ENCODE results near the gene NOC3L. TPM values are rescaled to one million over a fixed set of nuclear protein-coding genes. Genes with fewer than 3 reads are reported as not detected.

NOC3L gene
- total RNA-seq, 1 donor from 2014 or later, result 9.3 TPM

- no peaks in the 10 kb centered on the region for H3K4me1 Mint-ChIP-seq (ENCODE audit: unreplicated experiment)
- no peak for TF ChIP-seq CTCF (IDR thresholded peaks at IDR 0.05; ENCODE audit: unreplicated experiment)
- H3K27me3 Mint-ChIP-seq (ENCODE audit: unreplicated experiment), result peaks cover 2% of the 10 kb centered on the region
- no peaks in the 10 kb centered on the region for H3K36me3 Mint-ChIP-seq (ENCODE audit: low read depth, unreplicated experiment)
- DNase-seq (ENCODE audit: low spot score), result no peak
- no peak overlapping the region for H3K4me3 Mint-ChIP-seq (ENCODE audit: unreplicated experiment)
- no peaks in the 10 kb centered on the region for H3K9me3 Mint-ChIP-seq (ENCODE audit: unreplicated experiment)
- H3K27ac Mint-ChIP-seq (ENCODE audit: unreplicated experiment), result no peak overlapping the region
Observed at GRCh38 chr10:94287336-94287735, 75.4 kb downstream of the NOC3L start.

- no peak for TF ChIP-seq CTCF (IDR thresholded peaks at IDR 0.05; ENCODE audit: unreplicated experiment)
- no peak overlapping the region for H3K4me3 Mint-ChIP-seq (ENCODE audit: unreplicated experiment)
- no peak for DNase-seq (ENCODE audit: low spot score)
- no peaks in the 10 kb centered on the region for H3K9me3 Mint-ChIP-seq (ENCODE audit: unreplicated experiment)
- peaks cover 2% of the 10 kb centered on the region for H3K27me3 Mint-ChIP-seq (ENCODE audit: unreplicated experiment)
- no peaks in the 10 kb centered on the region for H3K4me1 Mint-ChIP-seq (ENCODE audit: unreplicated experiment)
- H3K27ac Mint-ChIP-seq (ENCODE audit: unreplicated experiment), result no peak overlapping the region
- no peaks in the 10 kb centered on the region for H3K36me3 Mint-ChIP-seq (ENCODE audit: low read depth, unreplicated experiment)
Observed at GRCh38 chr10:94286901-94287300, 75.8 kb downstream of the NOC3L start.

- Mint-ChIP-seq H3K4me3 (ENCODE audit: unreplicated experiment) (no peak overlapping the region), H3K9me3 (ENCODE audit: unreplicated experiment) (no peaks in the 10 kb centered on the region), H3K36me3 (ENCODE audit: low read depth, unreplicated experiment) (no peaks in the 10 kb centered on the region), H3K27me3 (ENCODE audit: unreplicated experiment) (peaks cover 2% of the 10 kb centered on the region), H3K27ac (ENCODE audit: unreplicated experiment) (no peak overlapping the region), H3K4me1 (ENCODE audit: unreplicated experiment) (no peaks in the 10 kb centered on the region)
- TF ChIP-seq CTCF (IDR thresholded peaks at IDR 0.05; ENCODE audit: unreplicated experiment), result no peak
- no peak for DNase-seq (ENCODE audit: low spot score)
Observed at GRCh38 chr10:94285271-94285670, 77.5 kb downstream of the NOC3L start.

Other genes with a start within 250 kb of the NOC3L start
- 9.3 TPM for gene TBC1D12, start 39.6 kb upstream of the NOC3L start, total RNA-seq (ENCODE audit: unreplicated experiment)
- gene HELLS, start 182.8 kb upstream of the NOC3L start, total RNA-seq (ENCODE audit: unreplicated experiment), result 58.8 TPM